Tibial nerve (tissue), 4 donors: ENCODE results near the gene MCOLN2.

Source experiments
- CTCF ChIP-seq, 5 experiments: fragments of 200-600 bp in 3 of 5; fragments of 450-650 bp in 2 of 5; sonication (generic) in 3 of 5; IDR thresholded peaks; one replicate each; pipeline ENCODE4 v1.5.1; 2016 to 2019; ENCODE audit warnings: antibody characterized with exemption in 5 of 5, mild to moderate bottlenecking in 3 of 5, moderate library complexity in 2 of 5
- EP300 ChIP-seq, 2 donors: sonication (generic); formaldehyde crosslinking; IDR thresholded peaks; one replicate each; pipeline ENCODE4 v1.6.1; 2017; ENCODE audit warnings: antibody characterized with exemption in 2 of 2, mild to moderate bottlenecking in 1 of 2
- POLR2A ChIP-seq, 2 donors: fragments of 450-650 bp; IDR thresholded peaks; one replicate each; pipeline ENCODE4 v1.6.1; 2017; ENCODE audit warnings: antibody characterized with exemption in 2 of 2, mild to moderate bottlenecking in 2 of 2, moderate library complexity in 2 of 2

- TF ChIP-seq CTCF (IDR thresholded peaks at IDR 0.05) (no peak), EP300 (IDR thresholded peaks at IDR 0.05) (no peak), POLR2A (IDR thresholded peaks at IDR 0.05) (no peak)
Measured at GRCh38 chr1:84887261-84887934, 109.5 kb downstream of the MCOLN2 start.
